Loucy (cell line): Measurements from ENCODE around the gene TM4SF18.

Experiments
- CTCF ChIP-seq: fragments of 200-600 bp; sonication (generic); conservative IDR thresholded peaks from 2 replicates; pipeline ENCODE4 v1.5.1; 2014; ENCODE audit warnings: mild to moderate bottlenecking, antibody characterized with exemption, low read length
- EZH2phosphoT487 ChIP-seq: fragments of 200-600 bp; IDR thresholded peaks from 2 replicates; pipeline ENCODE4 v1.6.1; 2018; ENCODE audit warnings: antibody characterized with exemption, mild to moderate bottlenecking, moderate library complexity, borderline replicate concordance

GRCh38 chr3:149342413-149343380 is 9.3 kb upstream of the TM4SF18 start:
- no peak for TF ChIP-seq CTCF
- no peak for TF ChIP-seq EZH2phosphoT487
